HepG2 (cell line): ENCODE measurements around the gene SSTR5. TPM values are rescaled to one million over a fixed set of nuclear protein-coding genes. Genes with fewer than 3 reads are reported as not detected.

Experiments used
- ATAC-seq: fragments of 200-7000 bp; cut with Tn5 transposase; 3 replicates; pipeline ENCODE4 v1.9.1; 2020; ENCODE audit warnings: mild to moderate bottlenecking, moderate library complexity
- BruUV-seq: library from RNA; stranded (reverse); fragments of 400-500 nt; replicated peaks from 2 replicates; lab custom pipeline; 2021; lab: Mats Ljungman, UMichigan
- CTCF ChIA-PET: fragments of 300-600 bp; formaldehyde crosslinking; extraction: SDS; loops from one replicate; lab custom pipeline; 2021; ENCODE audit warnings: low total read pairs, inconsistent platforms, low intra/inter-chr PET ratio; lab: Yijun Ruan, JAX
- POLR2A ChIA-PET: fragments of 350-600 bp; sonication (Branson Sonifier 250); formaldehyde crosslinking; loops from one replicate; lab custom pipeline; 2020; ENCODE audit warnings: antibody characterized with exemption, inconsistent platforms; lab: Yijun Ruan, JAX
- DNase-seq: peaks from one replicate; pipeline ENCODE4 v3.0.0-alpha.2; 2015; ENCODE audit warnings: low spot score
- FAIRE-seq: peaks from 3 replicates; lab custom pipeline; 2011; peaks lifted over from hg19 to GRCh38; lab: Jason Lieb, UNC
- H2AFZ ChIP-seq: one replicate; pipeline ENCODE4 v1.6.1; 2011; ENCODE audit warnings: low read length, inconsistent platforms
- H3K27ac ChIP-seq: fragments of 300-600 bp; 3 replicates; pipeline ENCODE4 v1.8.0; 2011; ENCODE audit warnings: mixed run types, mild to moderate bottlenecking, mixed read lengths, low read length, inconsistent platforms; ENCODE audit not compliant: insufficient read depth; ENCODE audit errors: extremely low read length
- H3K27me3 ChIP-seq, 2 experiments: fragments of 200-600 bp in 1 of 2; 2 replicates in 1 of 2; 3 replicates in 1 of 2; pipeline versions ENCODE4 v1.6.0 to v1.8.0; 2011; ENCODE audit warnings: low read length in 2 of 2, mild to moderate bottlenecking in 2 of 2, moderate library complexity in 2 of 2, inconsistent platforms in 1 of 2; ENCODE audit not compliant: insufficient read depth in 2 of 2, control insufficient read depth in 1 of 2
- H3K36me3 ChIP-seq, 2 experiments: fragments of 200-600 bp in 1 of 2; replicated peaks in 1 of 2; 2 replicates in 1 of 2; 3 replicates in 1 of 2; pipeline versions ENCODE4 v1.5.1 to v1.8.0; 2011; ENCODE audit warnings: low read length in 2 of 2, inconsistent platforms in 1 of 2; ENCODE audit not compliant: insufficient read depth in 2 of 2, control insufficient read depth in 1 of 2
- H3K4me1 ChIP-seq: 2 replicates; pipeline ENCODE4 v1.5.1; 2012; ENCODE audit warnings: low read length, inconsistent platforms; ENCODE audit not compliant: insufficient read depth
- H3K4me2 ChIP-seq: 2 replicates; pipeline ENCODE4 v1.6.0; 2011; ENCODE audit warnings: low read depth, low read length, inconsistent platforms
- H3K4me3 ChIP-seq, 3 experiments: fragments of 200-600 bp in 1 of 3; sonication (generic), shearing (Covaris generic) in 1 of 3; replicated peaks in 1 of 3; 2 replicates each; pipeline ENCODE4 v1.5.1; 2011 to 2016; ENCODE audit warnings: low read length in 3 of 3, inconsistent platforms in 2 of 3, low read depth in 2 of 3, mild to moderate bottlenecking in 2 of 3, control low read depth in 1 of 3, mixed read lengths in 1 of 3; ENCODE audit not compliant: insufficient read depth in 1 of 3
- H3K79me2 ChIP-seq: one replicate; pipeline ENCODE4 v1.6.1; 2011; ENCODE audit warnings: low read length, inconsistent platforms; ENCODE audit not compliant: insufficient read depth
- H3K9ac ChIP-seq: 2 replicates; pipeline ENCODE4 v1.6.0; 2011; ENCODE audit warnings: mild to moderate bottlenecking, low read depth, low read length, inconsistent platforms; ENCODE audit not compliant: insufficient read depth
- H3K9me3 ChIP-seq: 2 replicates; pipeline ENCODE4 v1.5.1; 2012; ENCODE audit warnings: mild to moderate bottlenecking, low read length
- H4K20me1 ChIP-seq: 2 replicates; pipeline ENCODE4 v1.6.0; 2011; ENCODE audit warnings: inconsistent platforms, mild to moderate bottlenecking, low read length, moderate library complexity; ENCODE audit not compliant: insufficient read depth
- FOSL2 ChIP-seq: sonication (generic); formaldehyde crosslinking; IDR thresholded peaks from 2 replicates; pipeline ENCODE4 v1.4.0; 2020; ENCODE audit warnings: missing genetic modification reagents
- NPAS2 ChIP-seq: sonication (generic); formaldehyde crosslinking; IDR thresholded peaks from 2 replicates; pipeline ENCODE4 v1.8.0; 2022; ENCODE audit warnings: mild to moderate bottlenecking, missing genetic modification reagents, borderline replicate concordance
- PCBP1 ChIP-seq: fragments of 200-400 bp; formaldehyde crosslinking; IDR thresholded peaks from 2 replicates; pipeline ENCODE4 v1.6.1; 2017; ENCODE audit warnings: mild to moderate bottlenecking, low read depth, low read length, borderline replicate concordance
- POLR2AphosphoS5 ChIP-seq: IDR thresholded peaks from 2 replicates; pipeline ENCODE4 v1.6.1; 2012; ENCODE audit warnings: low read depth, low read length
- POLR2G ChIP-seq: fragments of 200-400 bp; formaldehyde crosslinking; IDR thresholded peaks from 2 replicates; pipeline ENCODE4 v1.6.1; 2018; ENCODE audit warnings: mild to moderate bottlenecking, low read depth, low read length, moderate library complexity
- RBFOX2 ChIP-seq: fragments of 200-400 bp; formaldehyde crosslinking; IDR thresholded peaks from 2 replicates; pipeline ENCODE4 v1.6.1; 2017; ENCODE audit warnings: low read depth, mild to moderate bottlenecking, low read length
- RFXANK ChIP-seq: IDR thresholded peaks from 2 replicates; pipeline ENCODE4 v1.6.1; 2016
- SOX13 ChIP-seq, 3 experiments: fragments of 450-650 bp in 1 of 3; sonication (generic) in 1 of 3; formaldehyde crosslinking in 1 of 3; IDR thresholded peaks in 2 of 3; conservative IDR thresholded peaks in 1 of 3; 2 replicates each; pipeline versions ENCODE4 v1.5.0 to v1.6.1; 2016 to 2020; ENCODE audit warnings: antibody characterized with exemption in 1 of 3, mild to moderate bottlenecking in 1 of 3, missing compliant biosample characterization in 1 of 3, missing genetic modification reagents in 1 of 3, moderate library complexity in 1 of 3
- ZNF17 ChIP-seq: sonication (generic); formaldehyde crosslinking; IDR thresholded peaks from 2 replicates; pipeline ENCODE4 v1.5.0; 2020; ENCODE audit warnings: mild to moderate bottlenecking, missing genetic modification reagents
- ZNF337 ChIP-seq: sonication (generic); formaldehyde crosslinking; IDR thresholded peaks from 2 replicates; pipeline ENCODE4 v1.5.1; 2020; ENCODE audit warnings: missing genetic modification reagents, low read depth, mild to moderate bottlenecking, borderline replicate concordance
- ZNF33B ChIP-seq: sonication (generic); formaldehyde crosslinking; IDR thresholded peaks from 2 replicates; pipeline ENCODE4 v1.5.1; 2020; ENCODE audit warnings: mild to moderate bottlenecking, missing genetic modification reagents
- ZNF713 ChIP-seq: sonication (generic); formaldehyde crosslinking; IDR thresholded peaks from 2 replicates; pipeline ENCODE4 v1.4.0; 2020; ENCODE audit warnings: mild to moderate bottlenecking, missing genetic modification reagents
- WGBS: methylation state at CpG from one replicate; pipeline ENCODE4 v1.1.6; 2017; ENCODE audit warnings: low lambda C conversion rate; 5-methylcytosine and 5-hydroxymethylcytosine counted together
- in situ Hi-C: cut with HindIII; loops from 2 replicates; pipeline ENCODE4 v1.10.0; 2017; ENCODE audit warnings: low pct_unique_long_range_greater_than_20kb; ENCODE audit not compliant: extremely low pct_ligation_motif_present
- intact Hi-C: fragments of 100-400 bp; cut with micrococcal nuclease; formaldehyde crosslinking; loops from one replicate; pipeline ENCODE4 v1.10.0; 2022; ENCODE audit not compliant: unreplicated experiment
- polyA plus RNA-seq, 8 experiments: library from polyadenylated mRNA; depleted of rRNA in 3 of 8; stranded (reverse) in 7 of 8; unstranded in 1 of 8; fragments of >200 nt; fragmentation: Illumina TruSeq in 4 of 8; extraction: Trizol in 4 of 8; gene quantifications; 2 replicates each; pipeline versions ENCODE4 v1.2.1 to v1.2.3, GENCODE V29; 2011 to 2016; ENCODE audit warnings: low read depth in 4 of 8, missing spikeins in 1 of 8, mixed read lengths in 1 of 8; ENCODE audit not compliant: insufficient read depth in 1 of 8
- total RNA-seq, 5 experiments: library from RNA; depleted of rRNA; stranded (reverse); fragments of >200 nt; fragmentation: Illumina TruSeq; extraction: Trizol; gene quantifications; 2 replicates each; pipeline ENCODE4 v1.2.3, GENCODE V29; 2016; ENCODE audit warnings: low read depth in 1 of 5
- TF ChIP-seq, protein P1 (sequence below): sonication (generic); formaldehyde crosslinking; IDR thresholded peaks from 2 replicates; pipeline ENCODE4 v1.8.0; 2022; ENCODE audit warnings: missing genetic modification reagents, low read depth, mild to moderate bottlenecking, borderline replicate concordance
- TF ChIP-seq, protein P2 (sequence below): sonication (generic); IDR thresholded peaks from 2 replicates; pipeline ENCODE4 v1.6.1; 2016; ENCODE audit warnings: low read depth, borderline replicate concordance
- TF ChIP-seq, protein P3 (sequence below): sonication (generic); formaldehyde crosslinking; IDR thresholded peaks from 2 replicates; pipeline ENCODE4 v1.8.1; 2023; ENCODE audit warnings: missing genetic modification reagents, mild to moderate bottlenecking, borderline replicate concordance
- TF ChIP-seq, protein P4 (sequence below): sonication (generic); formaldehyde crosslinking; IDR thresholded peaks from 2 replicates; pipeline ENCODE4 v1.4.0; 2020; ENCODE audit warnings: low read depth, mild to moderate bottlenecking, missing genetic modification reagents

The SSTR5 gene
- total and polyA plus RNA-seq, 2 of the 13 experiments (the other 11 are each of a cell fraction or from before 2014, with no cell fraction given): 0.20 to 0.49 TPM

DNA sequence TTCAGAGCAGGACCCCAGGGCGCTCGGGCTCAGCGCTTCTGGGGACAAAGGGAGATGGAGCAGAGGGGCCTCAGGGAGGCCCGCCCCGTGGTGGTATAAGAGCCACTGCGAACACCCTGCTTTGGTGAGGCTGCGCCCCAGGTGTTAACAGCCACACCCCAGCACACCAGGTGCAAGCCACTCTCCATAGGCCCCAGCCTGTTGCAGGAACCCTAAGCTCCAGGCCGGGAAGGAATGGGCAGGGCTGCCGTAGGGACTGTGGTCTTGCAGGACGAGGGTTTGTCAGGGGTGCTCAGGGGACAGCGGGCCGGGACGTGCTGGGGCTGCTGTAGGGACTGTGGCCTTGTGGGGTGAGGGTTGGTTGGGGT lies 17.0 kb upstream of the SSTR5 start (continued):
- TF ChIP-seq POLR2G (no peak), RBFOX2 (no peak), ZNF337 (no peak), FOSL2 (CRISPR knock-in tag) (no peak), PCBP1 (no peak), ZNF17 (CRISPR knock-in tag) (no peak), ZNF33B (no peak), POLR2AphosphoS5 (no peak), NPAS2 (CRISPR knock-in tag) (no peak)
- TF ChIP-seq, protein P1, sequence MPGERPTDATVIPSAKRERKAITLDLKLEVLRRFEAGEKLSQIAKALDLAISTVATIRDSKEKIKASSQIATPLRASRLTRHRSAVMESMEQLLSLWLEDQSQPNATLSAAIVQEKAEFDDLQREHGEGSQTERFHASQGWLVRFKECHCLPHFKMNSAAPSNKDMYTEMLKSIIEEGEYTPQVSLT (CRISPR knock-in tag): no peak
- TF ChIP-seq, protein P2, sequence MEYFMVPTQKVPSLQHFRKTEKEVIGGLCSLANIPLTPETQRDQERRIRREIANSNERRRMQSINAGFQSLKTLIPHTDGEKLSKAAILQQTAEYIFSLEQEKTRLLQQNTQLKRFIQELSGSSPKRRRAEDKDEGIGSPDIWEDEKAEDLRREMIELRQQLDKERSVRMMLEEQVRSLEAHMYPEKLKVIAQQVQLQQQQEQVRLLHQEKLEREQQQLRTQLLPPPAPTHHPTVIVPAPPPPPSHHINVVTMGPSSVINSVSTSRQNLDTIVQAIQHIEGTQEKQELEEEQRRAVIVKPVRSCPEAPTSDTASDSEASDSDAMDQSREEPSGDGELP: no peak

DNA sequence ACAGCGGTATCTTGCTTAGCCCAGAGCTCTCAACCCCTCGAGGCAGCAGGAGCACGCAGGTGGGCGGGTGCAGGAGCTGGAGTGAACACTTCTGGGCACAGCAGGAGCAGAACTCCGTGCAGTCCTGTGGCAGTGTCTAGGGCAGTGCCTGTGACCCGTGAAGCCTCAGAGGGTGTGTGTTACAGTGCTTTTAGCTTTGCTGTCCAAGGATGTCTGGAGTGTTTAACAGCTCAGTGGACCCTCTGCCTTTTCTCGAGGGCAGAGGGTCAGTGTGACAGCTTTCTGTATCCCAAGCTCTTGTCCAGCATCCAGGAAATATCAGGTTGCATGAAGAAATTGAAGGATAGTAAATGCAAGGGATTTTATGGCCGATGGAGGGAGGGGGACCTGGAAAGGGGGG lies 16.4 kb upstream of the SSTR5 start:
- ChIA-PET CTCF (interaction anchor here (4.4 kb wide), 1 partner anchor 243 kb away, joined by 42 read pairs; no protein-coding TSS in a partner anchor), POLR2A (interaction anchor here (0.7 kb wide), 1 partner anchor 172 kb away, joined by 3 read pairs; no protein-coding TSS in a partner anchor)
- in situ Hi-C loops (no loop called here), intact Hi-C loops (no loop called here)
- no peaks in the 10 kb centered on the region for H3K36me3 ChIP-seq
- peaks cover 15 to 49% of the 10 kb centered on the region in 2 experiments for H3K27me3 ChIP-seq
- DNase-seq (no peak), ATAC-seq (no peak), FAIRE-seq (no peak)
- peaks cover 2% of the 10 kb centered on the region; the same call in 1 of the 2 replicates for H4K20me1 ChIP-seq
- no TSS peak for BruUV-seq
- H3K79me2 ChIP-seq: no peaks in the 10 kb centered on the region
- H3K4me2 ChIP-seq: no peak overlapping the region
- H3K4me3 ChIP-seq: no peak overlapping the region
- H3K27ac ChIP-seq: no peak overlapping the region
- WGBS: 0% methylated on average over 2 of the region's 8 CpGs
- no peak for TF ChIP-seq RFXANK (CRISPR knock-in tag)
- TF ChIP-seq, protein P3, sequence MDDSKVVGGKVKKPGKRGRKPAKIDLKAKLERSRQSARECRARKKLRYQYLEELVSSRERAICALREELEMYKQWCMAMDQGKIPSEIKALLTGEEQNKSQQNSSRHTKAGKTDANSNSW (CRISPR knock-in tag): no peak
- TF ChIP-seq, protein P4, sequence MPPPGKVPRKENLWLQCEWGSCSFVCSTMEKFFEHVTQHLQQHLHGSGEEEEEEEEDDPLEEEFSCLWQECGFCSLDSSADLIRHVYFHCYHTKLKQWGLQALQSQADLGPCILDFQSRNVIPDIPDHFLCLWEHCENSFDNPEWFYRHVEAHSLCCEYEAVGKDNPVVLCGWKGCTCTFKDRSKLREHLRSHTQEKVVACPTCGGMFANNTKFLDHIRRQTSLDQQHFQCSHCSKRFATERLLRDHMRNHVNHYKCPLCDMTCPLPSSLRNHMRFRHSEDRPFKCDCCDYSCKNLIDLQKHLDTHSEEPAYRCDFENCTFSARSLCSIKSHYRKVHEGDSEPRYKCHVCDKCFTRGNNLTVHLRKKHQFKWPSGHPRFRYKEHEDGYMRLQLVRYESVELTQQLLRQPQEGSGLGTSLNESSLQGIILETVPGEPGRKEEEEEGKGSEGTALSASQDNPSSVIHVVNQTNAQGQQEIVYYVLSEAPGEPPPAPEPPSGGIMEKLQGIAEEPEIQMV: no peak
- no peak for TF ChIP-seq SOX13 (IDR thresholded peaks at IDR 0.05)
- TF ChIP-seq SOX13 (CRISPR knock-in tag; conservative IDR thresholded peaks at IDR 0.05 in 1 of 2, IDR thresholded peaks at IDR 0.05 in 1 of 2): no peak
- TF ChIP-seq ZNF713 (CRISPR knock-in tag): no peak
- H3K4me1 ChIP-seq: no peaks in the 10 kb centered on the region
- H3K9ac ChIP-seq: no peak overlapping the region
- H3K9me3 ChIP-seq: no peaks in the 10 kb centered on the region
- H2AFZ ChIP-seq: no peak overlapping the region
